HL-60 (cell line): Measurements from ENCODE around the gene KIF26B.
"Not testable (repeated sequence)": the region's sequence is repeated elsewhere in the genome, so short reads cannot be mapped to it uniquely, and the experiment has no call there.

ENCODE experiments used
- DNase-seq, 2 experiments: peaks; one replicate each; pipeline ENCODE4 v3.0.0-alpha.2; 2010 to 2020; ENCODE audit warnings: low read depth in 1 of 2, low spot score in 1 of 2
- H3K27ac ChIP-seq: fragments of 250-450 bp; sonication (Bioruptor Pico); replicated peaks from 2 replicates; pipeline ENCODE4 v1.5.1; 2020; ENCODE audit warnings: mild to moderate bottlenecking, moderate library complexity
- H3K27me3 ChIP-seq: fragments of 250-450 bp; sonication (Bioruptor Pico); 2 replicates; pipeline ENCODE4 v1.5.1; 2021; ENCODE audit warnings: mild to moderate bottlenecking, moderate library complexity; ENCODE audit not compliant: insufficient read depth, poor library complexity, severe bottlenecking
- H3K4me3 ChIP-seq: replicated peaks from 2 replicates; pipeline ENCODE4 v1.5.1; 2011; ENCODE audit warnings: mild to moderate bottlenecking, control low read depth, low read length; ENCODE audit not compliant: insufficient read depth
- GABPA ChIP-seq: IDR thresholded peaks from 2 replicates; pipeline ENCODE4 v1.6.1; 2012; ENCODE audit warnings: low read depth
- POLR2AphosphoS5 ChIP-seq: IDR thresholded peaks from 2 replicates; pipeline ENCODE4 v1.6.1; 2012; ENCODE audit warnings: low read depth
- SPI1 ChIP-seq: IDR thresholded peaks from 2 replicates; pipeline ENCODE4 v1.6.1; 2012; ENCODE audit warnings: low read depth, mild to moderate bottlenecking, borderline replicate concordance
- TF ChIP-seq, protein P1 (sequence below): IDR thresholded peaks from 2 replicates; pipeline ENCODE4 v1.6.1; 2012; ENCODE audit warnings: low read depth; ENCODE audit not compliant: insufficient replicate concordance
- TF ChIP-seq, protein P2 (sequence below): IDR thresholded peaks from one replicate; pipeline ENCODE4 v1.5.1; 2011; ENCODE audit warnings: low read length, control low read depth, inconsistent platforms; ENCODE audit not compliant: insufficient read depth

The KIF26B gene

DNA sequence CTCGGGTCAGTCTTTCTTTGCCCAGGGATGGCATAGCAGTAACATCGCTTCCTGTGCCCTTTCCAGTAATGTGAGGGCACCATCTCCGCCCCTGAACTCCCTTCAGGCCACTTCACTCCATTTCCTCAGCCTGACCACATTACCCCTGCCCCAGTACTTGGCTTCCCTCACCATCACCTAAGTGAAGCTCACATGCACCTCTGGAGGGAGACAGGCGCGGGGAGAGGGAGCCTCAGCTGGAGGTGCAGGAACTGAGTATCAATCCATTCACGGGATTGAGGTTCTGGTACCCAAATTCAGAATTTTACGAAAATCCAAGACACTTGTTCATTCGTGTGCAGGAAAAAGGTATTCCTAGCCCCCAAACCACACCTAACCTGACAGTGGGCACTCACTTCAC lies 540.4 kb downstream of the KIF26B start:
- Histone ChIP-seq H3K4me3 (no peak overlapping the region), H3K27ac (no peak overlapping the region), H3K27me3 (no peaks in the 10 kb centered on the region)
- no peak for DNase-seq
- TF ChIP-seq POLR2AphosphoS5 (no peak), SPI1 (no peak), GABPA (no peak)
- TF ChIP-seq, protein P1, sequence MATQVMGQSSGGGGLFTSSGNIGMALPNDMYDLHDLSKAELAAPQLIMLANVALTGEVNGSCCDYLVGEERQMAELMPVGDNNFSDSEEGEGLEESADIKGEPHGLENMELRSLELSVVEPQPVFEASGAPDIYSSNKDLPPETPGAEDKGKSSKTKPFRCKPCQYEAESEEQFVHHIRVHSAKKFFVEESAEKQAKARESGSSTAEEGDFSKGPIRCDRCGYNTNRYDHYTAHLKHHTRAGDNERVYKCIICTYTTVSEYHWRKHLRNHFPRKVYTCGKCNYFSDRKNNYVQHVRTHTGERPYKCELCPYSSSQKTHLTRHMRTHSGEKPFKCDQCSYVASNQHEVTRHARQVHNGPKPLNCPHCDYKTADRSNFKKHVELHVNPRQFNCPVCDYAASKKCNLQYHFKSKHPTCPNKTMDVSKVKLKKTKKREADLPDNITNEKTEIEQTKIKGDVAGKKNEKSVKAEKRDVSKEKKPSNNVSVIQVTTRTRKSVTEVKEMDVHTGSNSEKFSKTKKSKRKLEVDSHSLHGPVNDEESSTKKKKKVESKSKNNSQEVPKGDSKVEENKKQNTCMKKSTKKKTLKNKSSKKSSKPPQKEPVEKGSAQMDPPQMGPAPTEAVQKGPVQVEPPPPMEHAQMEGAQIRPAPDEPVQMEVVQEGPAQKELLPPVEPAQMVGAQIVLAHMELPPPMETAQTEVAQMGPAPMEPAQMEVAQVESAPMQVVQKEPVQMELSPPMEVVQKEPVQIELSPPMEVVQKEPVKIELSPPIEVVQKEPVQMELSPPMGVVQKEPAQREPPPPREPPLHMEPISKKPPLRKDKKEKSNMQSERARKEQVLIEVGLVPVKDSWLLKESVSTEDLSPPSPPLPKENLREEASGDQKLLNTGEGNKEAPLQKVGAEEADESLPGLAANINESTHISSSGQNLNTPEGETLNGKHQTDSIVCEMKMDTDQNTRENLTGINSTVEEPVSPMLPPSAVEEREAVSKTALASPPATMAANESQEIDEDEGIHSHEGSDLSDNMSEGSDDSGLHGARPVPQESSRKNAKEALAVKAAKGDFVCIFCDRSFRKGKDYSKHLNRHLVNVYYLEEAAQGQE = no peak
- TF ChIP-seq, protein P2, sequence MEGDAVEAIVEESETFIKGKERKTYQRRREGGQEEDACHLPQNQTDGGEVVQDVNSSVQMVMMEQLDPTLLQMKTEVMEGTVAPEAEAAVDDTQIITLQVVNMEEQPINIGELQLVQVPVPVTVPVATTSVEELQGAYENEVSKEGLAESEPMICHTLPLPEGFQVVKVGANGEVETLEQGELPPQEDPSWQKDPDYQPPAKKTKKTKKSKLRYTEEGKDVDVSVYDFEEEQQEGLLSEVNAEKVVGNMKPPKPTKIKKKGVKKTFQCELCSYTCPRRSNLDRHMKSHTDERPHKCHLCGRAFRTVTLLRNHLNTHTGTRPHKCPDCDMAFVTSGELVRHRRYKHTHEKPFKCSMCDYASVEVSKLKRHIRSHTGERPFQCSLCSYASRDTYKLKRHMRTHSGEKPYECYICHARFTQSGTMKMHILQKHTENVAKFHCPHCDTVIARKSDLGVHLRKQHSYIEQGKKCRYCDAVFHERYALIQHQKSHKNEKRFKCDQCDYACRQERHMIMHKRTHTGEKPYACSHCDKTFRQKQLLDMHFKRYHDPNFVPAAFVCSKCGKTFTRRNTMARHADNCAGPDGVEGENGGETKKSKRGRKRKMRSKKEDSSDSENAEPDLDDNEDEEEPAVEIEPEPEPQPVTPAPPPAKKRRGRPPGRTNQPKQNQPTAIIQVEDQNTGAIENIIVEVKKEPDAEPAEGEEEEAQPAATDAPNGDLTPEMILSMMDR = no peak

DNA sequence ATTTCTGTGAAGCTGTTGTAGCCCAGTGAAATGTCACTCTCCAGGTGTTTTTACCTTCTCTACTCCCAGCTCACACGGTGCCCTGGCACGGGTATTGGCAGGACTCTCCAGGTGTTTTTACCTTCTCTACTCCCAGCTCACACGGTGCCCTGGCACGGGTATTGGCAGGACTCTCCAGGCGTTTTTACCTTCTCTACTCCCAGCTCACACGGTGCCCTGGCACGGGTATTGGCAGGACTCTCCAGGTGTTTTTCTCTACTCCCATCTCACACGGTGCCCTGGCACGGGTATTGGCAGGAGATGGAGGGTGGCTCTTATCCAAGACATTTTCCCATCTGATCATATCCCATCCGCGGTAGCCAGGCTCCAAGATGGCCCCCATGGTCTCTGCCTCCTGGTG lies 540.9 kb downstream of the KIF26B start:
- H3K4me3 ChIP-seq, H3K27ac ChIP-seq, H3K27me3 ChIP-seq, DNase-seq: not testable (repeated sequence)

DNA sequence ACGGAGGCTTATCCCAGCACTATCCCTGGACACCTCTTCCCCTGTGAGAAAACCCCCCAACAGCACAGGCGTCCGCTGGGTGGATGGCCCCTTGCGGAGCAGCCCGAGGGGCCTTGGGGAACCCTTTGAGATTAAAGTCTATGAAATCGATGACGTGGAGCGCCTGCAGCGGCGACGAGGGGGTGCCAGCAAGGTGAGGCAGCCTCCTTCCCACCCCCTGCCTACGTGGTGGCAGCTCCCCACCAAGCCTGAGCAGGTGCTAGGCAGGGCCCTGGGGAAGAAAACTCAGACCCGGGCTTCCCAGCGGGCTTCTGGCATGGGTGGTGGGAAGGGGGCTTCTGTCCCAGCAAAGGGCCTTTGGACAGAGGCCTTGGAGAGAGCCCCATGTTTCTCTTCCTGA lies 543.3 kb downstream of the KIF26B start:
- TF ChIP-seq GABPA (no peak), POLR2AphosphoS5 (no peak), SPI1 (no peak)
- TF ChIP-seq, protein P2 = no peak
- TF ChIP-seq, protein P1 = no peak
- H3K27me3 ChIP-seq = no peaks in the 10 kb centered on the region
- no peak overlapping the region for H3K27ac ChIP-seq
- DNase-seq = no peak
- no peak overlapping the region for H3K4me3 ChIP-seq

DNA sequence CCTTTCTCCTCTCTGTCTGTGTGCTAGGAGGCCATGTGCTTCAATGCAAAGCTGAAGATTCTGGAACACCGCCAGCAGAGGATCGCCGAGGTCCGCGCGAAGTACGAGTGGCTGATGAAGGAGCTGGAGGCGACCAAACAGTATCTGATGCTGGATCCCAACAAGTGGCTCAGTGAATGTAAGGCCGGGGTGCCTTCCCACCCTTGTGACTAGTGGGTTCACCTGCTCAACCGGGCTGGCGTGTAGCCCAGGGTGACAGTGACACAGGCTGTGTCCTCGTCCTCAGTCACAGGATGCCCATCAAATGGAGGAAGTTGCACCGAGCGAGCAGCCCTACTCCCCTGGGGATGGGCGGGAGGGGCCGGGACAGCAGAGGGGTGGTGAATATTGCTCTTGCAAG lies 544.1 kb downstream of the KIF26B start:
- DNase-seq = peak in 1 of 2 experiments; percentile 46
- TF ChIP-seq, protein P1 = no peak
- TF ChIP-seq SPI1 = no peak
- TF ChIP-seq, protein P2 = no peak
- TF ChIP-seq GABPA = no peak
- no peak for TF ChIP-seq POLR2AphosphoS5
- Histone ChIP-seq H3K4me3 (no peak overlapping the region), H3K27ac (no peak overlapping the region), H3K27me3 (no peaks in the 10 kb centered on the region)
